ENCODE data around the gene TBX21.
A peak's percentile ranks its signal among the peaks of the same experiment; 100 is the strongest.

TBX21 gene

DNA sequence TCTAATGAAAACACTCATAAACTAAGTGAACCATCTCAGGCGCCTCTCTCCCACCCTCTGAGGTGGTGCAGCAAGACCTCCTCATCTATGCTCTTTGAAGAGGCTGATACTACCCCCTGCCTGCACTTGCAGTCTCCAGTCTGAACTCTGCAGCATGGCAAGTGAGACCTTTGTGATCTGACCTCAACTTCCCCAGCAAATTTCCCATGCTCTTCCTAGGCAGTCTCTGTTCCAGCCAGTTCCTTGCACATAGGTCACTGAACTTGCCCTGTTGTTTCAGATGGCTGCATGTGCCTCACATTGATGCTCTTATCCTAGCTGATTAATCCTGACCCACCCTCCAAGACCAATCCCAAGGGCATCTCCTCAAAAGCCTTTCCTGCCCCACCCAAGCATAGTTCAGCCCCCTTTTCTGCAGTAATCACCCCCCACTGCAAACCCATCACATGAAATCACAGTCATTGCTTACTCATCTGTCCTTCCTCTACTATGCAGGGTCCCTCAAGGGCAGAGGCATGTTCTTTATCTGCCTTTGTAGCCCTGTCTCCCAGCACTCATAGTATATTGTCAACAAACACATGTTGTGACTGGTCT lies 42.0 kb downstream of the TBX21 start:
- DNase-seq: no peak

DNA sequence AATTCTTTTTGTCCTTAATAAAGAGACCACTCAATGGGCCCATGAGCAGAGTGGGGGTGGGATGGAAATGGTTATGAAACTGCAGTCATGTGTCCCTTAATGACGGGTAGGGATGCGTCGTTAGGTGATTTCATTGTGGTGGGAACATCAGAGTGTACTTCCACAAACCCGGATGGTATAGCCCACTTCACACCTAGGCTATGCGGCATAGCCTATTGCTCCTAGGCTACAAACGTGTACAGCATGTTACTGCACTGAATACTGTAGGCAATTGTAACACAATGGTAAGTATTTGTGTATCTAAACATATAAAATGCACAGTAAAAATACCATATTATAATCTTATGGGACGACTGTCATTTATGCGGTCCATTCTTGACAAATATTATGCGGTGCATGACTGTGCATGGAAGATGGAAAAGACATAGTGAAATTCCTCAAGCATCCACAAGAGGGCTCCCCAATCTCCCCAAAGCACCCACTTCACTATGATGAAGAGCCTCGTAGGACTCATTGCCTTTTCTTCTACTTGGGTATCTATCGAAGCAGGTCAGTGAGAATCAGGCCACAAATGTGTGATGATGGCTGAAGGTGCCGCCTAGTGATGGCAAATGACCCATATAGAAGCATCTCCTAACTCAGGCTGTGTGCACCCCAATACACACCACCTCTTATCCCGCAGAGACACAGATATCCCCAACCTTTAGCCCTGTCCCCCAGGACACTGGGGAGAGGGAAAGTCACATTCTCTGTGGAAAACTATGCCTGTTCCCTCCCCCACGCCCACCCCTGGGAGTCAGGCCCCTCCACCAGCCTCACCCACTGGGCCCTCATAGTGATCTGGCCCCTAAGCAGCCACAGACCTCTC lies 43.5 kb downstream of the TBX21 start:
- DNase-seq: no peak

GRCh38 chr17:47778184-47778635 lies 45.2 kb downstream of the TBX21 start:
- no peak for DNase-seq

DNA sequence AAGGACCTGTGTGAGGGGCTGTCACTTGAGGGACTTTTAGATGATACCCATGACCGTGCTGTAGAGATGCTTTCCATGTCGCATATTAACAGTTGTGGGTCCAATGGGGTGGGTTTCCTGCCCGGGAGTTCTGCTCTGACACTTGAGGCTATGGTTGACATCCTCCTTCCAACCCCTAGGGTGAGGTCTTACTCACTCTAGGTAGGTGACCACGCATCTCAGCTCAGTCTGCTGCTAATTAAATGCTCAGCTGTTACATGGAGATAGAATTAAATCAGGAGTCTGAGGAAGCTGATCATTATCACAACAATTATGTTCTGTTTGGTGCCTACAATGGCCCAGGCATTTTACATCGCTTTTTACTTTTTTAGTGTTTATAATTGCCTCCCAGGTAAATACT lies 48.4 kb downstream of the TBX21 start:
- DNase-seq: no peak

DNA sequence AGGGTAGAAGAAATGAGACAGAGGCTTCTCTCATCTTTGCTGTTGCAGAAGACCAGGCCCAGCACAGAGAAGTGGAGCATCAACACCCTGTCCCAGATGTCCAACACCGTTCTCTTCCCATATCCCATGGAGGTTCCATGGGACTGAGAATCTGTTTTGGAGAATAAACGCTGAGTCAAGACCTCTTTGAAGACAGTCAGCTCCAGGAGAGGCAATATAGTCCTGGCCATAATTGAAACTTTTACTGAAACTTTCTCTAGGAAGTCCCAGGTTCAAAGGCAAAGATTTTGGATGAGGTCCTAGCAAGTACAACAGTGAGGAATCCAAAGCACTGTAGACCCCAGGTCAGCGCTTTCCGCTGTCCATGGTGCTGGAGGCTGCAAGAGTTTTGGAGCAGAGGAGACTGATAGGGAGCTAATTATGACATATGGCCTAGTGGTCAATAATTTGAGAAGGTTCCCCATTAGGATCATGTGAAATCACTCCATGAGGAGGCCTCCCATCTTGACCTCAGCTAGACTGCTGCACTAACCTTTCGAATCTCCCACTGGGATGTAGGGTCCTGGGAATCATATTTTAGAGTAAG lies 52.6 kb downstream of the TBX21 start:
- DNase-seq: no peak

GRCh38 chr17:47789611-47790561 lies 56.9 kb downstream of the TBX21 start:
- peak; percentile 60 for DNase-seq

DNA sequence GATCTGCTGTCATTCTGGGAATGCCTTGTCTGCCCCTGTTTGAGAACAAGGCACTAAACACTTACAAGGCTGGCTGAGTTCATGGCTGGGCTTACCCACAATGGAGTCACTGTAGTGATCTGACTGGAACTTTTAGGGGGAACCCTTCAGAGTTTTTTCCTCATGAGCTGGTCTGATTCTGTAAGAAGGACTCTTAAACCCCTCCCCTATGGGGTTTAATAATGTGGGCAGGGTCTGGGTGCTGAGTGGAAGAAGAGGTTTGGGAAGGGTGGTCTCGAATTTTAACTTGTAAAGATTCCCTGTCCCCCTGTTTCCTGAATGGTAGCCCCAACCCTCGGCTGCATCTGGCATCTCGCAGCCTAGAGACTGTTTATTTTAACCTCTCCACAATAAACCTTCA lies 58.0 kb downstream of the TBX21 start:
- no peak for DNase-seq

DNA sequence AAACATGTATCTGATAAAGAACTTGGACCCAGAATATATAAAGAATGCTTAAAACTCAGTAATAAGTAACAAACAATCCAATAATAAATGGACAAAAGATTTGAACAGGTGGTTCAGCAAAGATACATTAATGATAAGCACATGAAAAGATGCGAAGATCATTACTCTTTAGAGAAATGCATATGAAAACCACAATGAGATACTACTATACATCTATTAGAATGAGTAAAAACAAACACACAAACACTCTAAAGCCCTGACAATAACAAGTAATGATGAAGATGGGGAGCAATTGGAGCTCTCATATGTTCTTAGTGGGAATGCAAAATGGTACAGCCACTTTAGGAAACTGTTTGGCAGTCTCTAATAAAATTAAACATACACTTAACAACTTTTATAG lies 59.4 kb downstream of the TBX21 start:
- DNase-seq: no peak

GRCh38 chr17:47792979-47793378 lies 59.9 kb downstream of the TBX21 start:
- no peak for DNase-seq
